Measurements from ENCODE around the gene SYT15.
"Not testable (repeated sequence)": the region's sequence is repeated elsewhere in the genome, so short reads cannot be mapped to it uniquely, and the experiment has no call there.

DNA sequence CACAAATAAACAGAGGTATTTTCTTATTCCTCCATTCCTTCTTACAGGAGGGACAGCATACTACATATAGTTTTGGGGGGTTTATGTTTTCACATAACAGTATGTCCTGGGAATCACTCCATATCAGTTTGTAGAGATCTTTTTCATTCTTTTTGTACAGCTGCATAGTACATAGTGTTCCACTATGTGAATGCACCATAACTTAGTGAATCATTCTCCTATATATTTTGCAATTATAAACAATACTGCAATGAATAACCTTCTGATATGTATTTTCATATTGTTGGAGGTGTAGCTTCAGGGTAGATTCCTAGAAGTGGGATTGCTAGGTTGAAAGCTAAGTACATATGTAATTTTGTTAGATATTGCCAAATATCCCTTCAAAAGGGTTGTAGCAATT is 61.1 kb downstream of the SYT15 start:
- TF ChIP-seq, protein P1, sequence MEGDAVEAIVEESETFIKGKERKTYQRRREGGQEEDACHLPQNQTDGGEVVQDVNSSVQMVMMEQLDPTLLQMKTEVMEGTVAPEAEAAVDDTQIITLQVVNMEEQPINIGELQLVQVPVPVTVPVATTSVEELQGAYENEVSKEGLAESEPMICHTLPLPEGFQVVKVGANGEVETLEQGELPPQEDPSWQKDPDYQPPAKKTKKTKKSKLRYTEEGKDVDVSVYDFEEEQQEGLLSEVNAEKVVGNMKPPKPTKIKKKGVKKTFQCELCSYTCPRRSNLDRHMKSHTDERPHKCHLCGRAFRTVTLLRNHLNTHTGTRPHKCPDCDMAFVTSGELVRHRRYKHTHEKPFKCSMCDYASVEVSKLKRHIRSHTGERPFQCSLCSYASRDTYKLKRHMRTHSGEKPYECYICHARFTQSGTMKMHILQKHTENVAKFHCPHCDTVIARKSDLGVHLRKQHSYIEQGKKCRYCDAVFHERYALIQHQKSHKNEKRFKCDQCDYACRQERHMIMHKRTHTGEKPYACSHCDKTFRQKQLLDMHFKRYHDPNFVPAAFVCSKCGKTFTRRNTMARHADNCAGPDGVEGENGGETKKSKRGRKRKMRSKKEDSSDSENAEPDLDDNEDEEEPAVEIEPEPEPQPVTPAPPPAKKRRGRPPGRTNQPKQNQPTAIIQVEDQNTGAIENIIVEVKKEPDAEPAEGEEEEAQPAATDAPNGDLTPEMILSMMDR (IDR thresholded peaks at IDR 0.05; ENCODE audit: insufficient read depth, low read length): not testable (repeated sequence)
- not testable (repeated sequence) for TF ChIP-seq GABPA (IDR thresholded peaks at IDR 0.05; ENCODE audit: low read depth); POLR2AphosphoS5 (IDR thresholded peaks at IDR 0.05; ENCODE audit: low read depth); SPI1 (IDR thresholded peaks at IDR 0.05; ENCODE audit: borderline replicate concordance, low read depth)
- TF ChIP-seq, protein P2, sequence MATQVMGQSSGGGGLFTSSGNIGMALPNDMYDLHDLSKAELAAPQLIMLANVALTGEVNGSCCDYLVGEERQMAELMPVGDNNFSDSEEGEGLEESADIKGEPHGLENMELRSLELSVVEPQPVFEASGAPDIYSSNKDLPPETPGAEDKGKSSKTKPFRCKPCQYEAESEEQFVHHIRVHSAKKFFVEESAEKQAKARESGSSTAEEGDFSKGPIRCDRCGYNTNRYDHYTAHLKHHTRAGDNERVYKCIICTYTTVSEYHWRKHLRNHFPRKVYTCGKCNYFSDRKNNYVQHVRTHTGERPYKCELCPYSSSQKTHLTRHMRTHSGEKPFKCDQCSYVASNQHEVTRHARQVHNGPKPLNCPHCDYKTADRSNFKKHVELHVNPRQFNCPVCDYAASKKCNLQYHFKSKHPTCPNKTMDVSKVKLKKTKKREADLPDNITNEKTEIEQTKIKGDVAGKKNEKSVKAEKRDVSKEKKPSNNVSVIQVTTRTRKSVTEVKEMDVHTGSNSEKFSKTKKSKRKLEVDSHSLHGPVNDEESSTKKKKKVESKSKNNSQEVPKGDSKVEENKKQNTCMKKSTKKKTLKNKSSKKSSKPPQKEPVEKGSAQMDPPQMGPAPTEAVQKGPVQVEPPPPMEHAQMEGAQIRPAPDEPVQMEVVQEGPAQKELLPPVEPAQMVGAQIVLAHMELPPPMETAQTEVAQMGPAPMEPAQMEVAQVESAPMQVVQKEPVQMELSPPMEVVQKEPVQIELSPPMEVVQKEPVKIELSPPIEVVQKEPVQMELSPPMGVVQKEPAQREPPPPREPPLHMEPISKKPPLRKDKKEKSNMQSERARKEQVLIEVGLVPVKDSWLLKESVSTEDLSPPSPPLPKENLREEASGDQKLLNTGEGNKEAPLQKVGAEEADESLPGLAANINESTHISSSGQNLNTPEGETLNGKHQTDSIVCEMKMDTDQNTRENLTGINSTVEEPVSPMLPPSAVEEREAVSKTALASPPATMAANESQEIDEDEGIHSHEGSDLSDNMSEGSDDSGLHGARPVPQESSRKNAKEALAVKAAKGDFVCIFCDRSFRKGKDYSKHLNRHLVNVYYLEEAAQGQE (IDR thresholded peaks at IDR 0.05; ENCODE audit: insufficient replicate concordance, low read depth): not testable (repeated sequence)

All from HL-60 (cell line).